Spinal cord (tissue), 10 donors: Measurements from ENCODE around the gene CABP7. TPM values are rescaled to one million over a fixed set of nuclear protein-coding genes. Genes with fewer than 3 reads are reported as not detected.
A peak's percentile ranks its signal among the peaks of the same experiment; 100 is the strongest.

Source experiments
- DNase-seq, 6 donors: peaks; one replicate each; pipeline versions ENCODE4 v3.0.0 to v3.0.0-alpha.2; 2013 to 2015; ENCODE audit warnings: low spot score in 6 of 6, low read depth in 4 of 6
- H3K27ac ChIP-seq: one replicate; pipeline ENCODE4 v1.5.1; 2013; ENCODE audit warnings: low read depth, low read length, control low read depth
- H3K27me3 ChIP-seq: one replicate; pipeline ENCODE4 v1.6.1; 2013; ENCODE audit warnings: low read length; ENCODE audit not compliant: control insufficient read depth, insufficient read depth
- H3K36me3 ChIP-seq: one replicate; pipeline ENCODE4 v1.6.1; 2013; ENCODE audit warnings: low read length; ENCODE audit not compliant: control insufficient read depth, insufficient read depth
- H3K4me1 ChIP-seq: one replicate; pipeline ENCODE4 v1.6.1; 2013; ENCODE audit warnings: low read length; ENCODE audit not compliant: control insufficient read depth, insufficient read depth
- H3K4me3 ChIP-seq: one replicate; pipeline ENCODE4 v1.5.1; 2013; ENCODE audit warnings: low read depth, low read length, control low read depth
- H3K9me3 ChIP-seq: one replicate; pipeline ENCODE4 v1.6.1; 2013; ENCODE audit warnings: low read length; ENCODE audit not compliant: control insufficient read depth, insufficient read depth
- WGBS: methylation state at CpG from one replicate; pipeline ENCODE4 v1.1.5; 2013; ENCODE audit warnings: missing lambda C conversion rate; ENCODE audit not compliant: insufficient coverage; 5-methylcytosine and 5-hydroxymethylcytosine counted together
- polyA plus RNA-seq, 2 donors: library from polyadenylated mRNA; unstranded; fragments of 120-200 nt; gene quantifications; one replicate each; pipeline ENCODE4 v1.2.1, GENCODE V29; 2013; ENCODE audit not compliant: insufficient read length in 2 of 2
- total RNA-seq, 2 donors: library from RNA; depleted of rRNA in 1 of 2; stranded (reverse); fragments of 120-200 nt in 1 of 2; fragments of >200 nt in 1 of 2; gene quantifications; one replicate each; pipeline versions ENCODE4 v1.2.3 to v1.2.4, GENCODE V29; 2013 to 2014
- donor health status: healthy.

The CABP7 gene
- total and polyA plus RNA-seq, 4 donors, result 8.2 to 34.9 (median 25.0) TPM

- Histone ChIP-seq H3K27me3 (peaks cover 6% of the 10 kb centered on the region), H3K27ac (peak overlapping the region; percentile 15), H3K36me3 (peaks cover 16% of the 10 kb centered on the region), H3K9me3 (no peaks in the 10 kb centered on the region), H3K4me3 (no peak overlapping the region), H3K4me1 (peaks cover 77% of the 10 kb centered on the region)
- WGBS, result 57% methylated on average over 14 of the region's 14 CpGs
- DNase-seq, result no peak
Measured at GRCh38 chr22:29701155-29701999, 18.4 kb upstream of the CABP7 start.

GRCh38 chr22:29702000-29702930 is 17.5 kb upstream of the CABP7 start:
- peak overlapping the region; percentile 49 for H3K27ac ChIP-seq
- H3K4me1 ChIP-seq, result peaks cover 86% of the 10 kb centered on the region
- H3K27me3 ChIP-seq, result peaks cover 6% of the 10 kb centered on the region
- 49% methylated on average over 12 of the region's 14 CpGs for WGBS
- DNase-seq, result peak in 1 of 6 donors; percentile 53
- H3K9me3 ChIP-seq, result no peaks in the 10 kb centered on the region
- H3K36me3 ChIP-seq, result peaks cover 11% of the 10 kb centered on the region
- H3K4me3 ChIP-seq, result no peak overlapping the region

DNA sequence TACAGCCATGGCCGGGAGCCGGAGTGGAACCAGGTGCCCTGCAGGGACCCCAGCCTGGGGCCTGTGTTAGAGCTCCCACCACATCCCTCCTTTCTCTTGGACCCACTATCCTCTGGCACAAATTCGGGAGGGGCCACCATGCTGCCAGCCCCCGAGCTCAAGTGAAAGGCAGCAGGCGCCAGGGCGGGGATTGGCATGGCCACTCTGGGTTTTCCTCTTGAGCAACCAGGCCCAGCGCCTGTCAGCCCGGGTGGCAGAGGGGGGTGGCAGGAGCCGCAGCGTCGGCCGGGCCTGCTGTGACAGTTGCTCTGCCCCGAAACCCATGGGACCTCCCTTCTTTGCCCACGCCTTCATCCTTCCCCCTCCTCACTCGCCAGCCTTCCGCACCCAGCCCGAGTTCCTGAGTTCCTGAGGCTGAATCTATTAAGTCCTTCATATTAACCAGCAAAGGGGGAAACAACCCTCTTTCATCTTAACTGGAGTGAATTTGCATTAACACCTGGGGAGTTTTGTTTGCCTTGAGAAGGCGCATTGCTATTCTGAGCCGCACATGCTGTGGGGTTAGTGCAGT is 16.8 kb upstream of the CABP7 start:
- H3K36me3 ChIP-seq, result peaks cover 3% of the 10 kb centered on the region
- no peaks in the 10 kb centered on the region for H3K9me3 ChIP-seq
- DNase-seq, result peak in 2 of 6 donors; percentile 72 to 79
- peaks cover 6% of the 10 kb centered on the region for H3K27me3 ChIP-seq
- no peak overlapping the region for H3K4me3 ChIP-seq
- H3K4me1 ChIP-seq, result peaks cover 86% of the 10 kb centered on the region
- WGBS, result 27% methylated on average over 13 of the region's 19 CpGs
- H3K27ac ChIP-seq, result peak overlapping the region; percentile 83

DNA sequence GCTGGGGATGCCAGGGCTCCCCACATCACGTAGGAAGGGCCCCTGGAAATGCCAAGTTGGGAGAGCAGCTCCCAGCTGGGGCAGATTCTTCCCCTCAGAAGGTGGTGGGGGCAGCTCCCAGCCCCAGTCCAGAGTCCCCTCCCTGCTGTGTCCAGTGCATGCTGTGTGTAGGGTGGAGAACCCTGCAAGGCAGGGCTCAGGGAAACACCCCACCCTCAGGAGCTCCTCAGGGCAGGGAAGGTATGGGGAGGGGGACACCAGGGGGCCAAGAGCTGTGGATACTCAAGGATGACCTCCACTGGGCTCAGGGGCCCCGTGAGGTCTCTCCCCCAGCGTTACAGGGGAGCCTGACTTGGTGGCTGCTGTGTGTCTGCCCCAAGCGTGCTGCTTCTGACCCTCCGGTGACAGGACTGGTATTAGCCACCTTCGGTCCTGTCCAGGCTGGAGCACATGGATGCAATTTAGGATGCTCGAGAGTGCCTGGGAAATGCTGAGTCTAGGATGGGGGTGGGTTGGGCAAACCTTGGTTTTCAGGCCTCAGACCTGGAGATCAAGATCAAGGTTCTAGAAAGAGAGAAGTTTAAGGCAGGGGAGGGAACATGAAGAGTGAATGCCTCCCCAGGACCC is 16.1 kb upstream of the CABP7 start:
- H3K4me3 ChIP-seq, result no peak overlapping the region
- H3K27ac ChIP-seq, result peak overlapping the region; percentile 83
- H3K4me1 ChIP-seq, result peaks cover 81% of the 10 kb centered on the region
- peaks cover 6% of the 10 kb centered on the region for H3K27me3 ChIP-seq
- DNase-seq, result no peak
- 41% methylated on average over 7 of the region's 7 CpGs for WGBS
- H3K9me3 ChIP-seq, result no peaks in the 10 kb centered on the region
- no peaks in the 10 kb centered on the region for H3K36me3 ChIP-seq

- DNase-seq, result peak in 5 of 6 donors; percentile 52 to 89 (median 70)
- Histone ChIP-seq H3K27ac (peak overlapping the region; percentile 90), H3K4me1 (peaks cover 80% of the 10 kb centered on the region), H3K9me3 (no peaks in the 10 kb centered on the region), H3K4me3 (no peak overlapping the region), H3K27me3 (peaks cover 8% of the 10 kb centered on the region), H3K36me3 (no peaks in the 10 kb centered on the region)
- WGBS, result 9% methylated on average over 10 of the region's 14 CpGs
Measured at GRCh38 chr22:29704528-29705285, 15.1 kb upstream of the CABP7 start.

- Histone ChIP-seq H3K4me1 (peaks cover 81% of the 10 kb centered on the region), H3K36me3 (no peaks in the 10 kb centered on the region), H3K9me3 (no peaks in the 10 kb centered on the region), H3K27ac (peak overlapping the region; percentile 90), H3K4me3 (no peak overlapping the region), H3K27me3 (peaks cover 8% of the 10 kb centered on the region)
- WGBS, result 62% methylated on average over 5 of the region's 7 CpGs
- DNase-seq, result no peak
Measured at GRCh38 chr22:29705651-29706050, 14.2 kb upstream of the CABP7 start.

DNA sequence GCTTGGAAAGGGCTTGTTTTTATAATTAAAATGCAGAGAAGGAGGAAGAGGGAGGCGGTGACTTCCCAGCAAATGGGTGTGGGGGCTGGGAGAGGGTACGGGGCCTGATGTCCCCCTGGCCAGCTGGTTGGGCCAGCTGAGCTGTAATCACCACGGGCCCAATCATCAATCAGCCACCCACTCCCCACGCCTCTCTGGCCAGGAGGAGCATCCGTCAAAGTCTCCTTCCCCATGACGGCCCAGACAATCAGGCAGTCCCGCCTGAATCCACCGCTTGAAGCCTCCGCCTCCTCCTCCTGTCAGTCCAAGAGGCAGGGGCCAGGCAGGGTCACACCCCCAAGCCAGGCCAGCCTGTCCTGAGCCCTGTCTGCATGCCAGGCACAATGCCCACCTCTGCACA is 13.3 kb upstream of the CABP7 start:
- Histone ChIP-seq H3K27me3 (peaks cover 4% of the 10 kb centered on the region), H3K9me3 (no peaks in the 10 kb centered on the region), H3K36me3 (no peaks in the 10 kb centered on the region), H3K27ac (no peak overlapping the region), H3K4me3 (no peak overlapping the region), H3K4me1 (peaks cover 81% of the 10 kb centered on the region)
- peak in 1 of 6 donors; percentile 64 for DNase-seq
- WGBS, result 30% methylated on average over 8 of the region's 9 CpGs

DNA sequence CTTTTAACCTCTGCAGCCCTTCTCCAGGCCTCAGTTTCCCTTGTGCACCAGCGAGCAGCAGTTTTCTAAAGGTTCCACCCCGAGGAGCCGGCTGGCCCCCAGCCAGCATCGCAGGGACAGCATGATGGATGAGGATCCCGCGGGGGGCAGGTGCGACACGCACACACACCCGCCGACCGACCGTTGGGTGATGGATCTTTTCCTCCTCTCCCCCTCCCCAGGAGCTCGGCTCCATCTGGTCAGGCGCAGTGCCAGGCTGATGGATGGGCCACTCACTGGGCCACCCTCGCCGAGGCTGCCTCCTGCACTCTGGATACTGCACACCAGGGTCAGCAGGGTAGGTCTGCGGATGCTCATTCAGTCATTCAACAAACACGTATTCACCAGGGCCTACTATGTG is 12.8 kb upstream of the CABP7 start:
- Histone ChIP-seq H3K27me3 (peaks cover 4% of the 10 kb centered on the region), H3K4me1 (peaks cover 79% of the 10 kb centered on the region), H3K27ac (no peak overlapping the region), H3K4me3 (no peak overlapping the region), H3K9me3 (no peaks in the 10 kb centered on the region), H3K36me3 (no peaks in the 10 kb centered on the region)
- 17% methylated on average over 15 of the region's 18 CpGs for WGBS
- peak in 1 of 6 donors; percentile 75 for DNase-seq
